SU-DHL-6 (cell line): ENCODE data around the gene ANKRD27.

Source experiments
- CTCF ChIP-seq: fragments of 200-600 bp; sonication (generic); IDR thresholded peaks from one replicate; pipeline ENCODE4 v1.5.1; 2017; ENCODE audit warnings: antibody characterized with exemption, mild to moderate bottlenecking, low read length, moderate library complexity; ENCODE audit not compliant: insufficient read depth, poor library complexity, severe bottlenecking
- EZH2phosphoT487 ChIP-seq: fragments of 200-600 bp; sonication (generic), shearing (Covaris generic); conservative IDR thresholded peaks from 2 replicates; pipeline ENCODE4 v1.6.1; 2018; ENCODE audit warnings: mild to moderate bottlenecking, antibody characterized with exemption, low read length, moderate library complexity, mixed read lengths

- no peak for TF ChIP-seq CTCF
- TF ChIP-seq EZH2phosphoT487: no peak
Observed at GRCh38 chr19:32622002-32622401, 53.0 kb downstream of the ANKRD27 start.
